Adrenal gland (tissue), 5 donors: Measurements from ENCODE around the gene PACS2.

Experiments
- POLR2A ChIP-seq, 2 donors: fragments of 450-650 bp; IDR thresholded peaks; one replicate each; pipeline ENCODE4 v1.6.1; 2017; ENCODE audit warnings: antibody characterized with exemption in 2 of 2, mild to moderate bottlenecking in 2 of 2, moderate library complexity in 1 of 2
- TF ChIP-seq, protein P1 (sequence below), 6 experiments: fragments of 450-650 bp in 4 of 6; fragments of 200-600 bp in 2 of 6; sonication (generic) in 1 of 6; IDR thresholded peaks; 1 replicate in 5 of 6; 2 replicates in 1 of 6; pipeline versions ENCODE4 v1.5.1 to v1.8.0; 2016 to 2021; ENCODE audit warnings: antibody characterized with exemption in 6 of 6, mild to moderate bottlenecking in 2 of 6, moderate library complexity in 1 of 6
- donor health status: DM: no; HTN: no; CAD: no.

DNA sequence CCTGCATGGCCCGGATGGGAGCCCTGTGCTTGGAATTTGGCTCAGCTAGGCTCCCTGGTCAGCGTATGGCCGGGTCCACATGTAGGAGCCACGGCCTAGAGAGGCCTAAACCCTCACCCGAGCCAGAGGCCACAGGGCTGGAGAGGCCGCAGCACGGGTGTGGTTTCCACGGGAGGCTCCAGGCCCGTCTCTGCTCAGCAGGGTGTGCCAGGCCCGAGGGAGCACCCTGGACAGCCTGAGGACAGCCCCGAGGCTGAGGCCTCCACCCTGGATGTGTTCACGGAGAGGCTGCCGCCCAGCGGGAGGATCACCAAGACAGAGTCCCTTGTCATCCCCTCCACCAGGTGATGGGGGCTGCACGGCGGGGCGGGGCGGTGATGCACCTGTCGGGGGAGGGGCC, 66.2 kb downstream of the PACS2 start:
- TF ChIP-seq, protein P1, sequence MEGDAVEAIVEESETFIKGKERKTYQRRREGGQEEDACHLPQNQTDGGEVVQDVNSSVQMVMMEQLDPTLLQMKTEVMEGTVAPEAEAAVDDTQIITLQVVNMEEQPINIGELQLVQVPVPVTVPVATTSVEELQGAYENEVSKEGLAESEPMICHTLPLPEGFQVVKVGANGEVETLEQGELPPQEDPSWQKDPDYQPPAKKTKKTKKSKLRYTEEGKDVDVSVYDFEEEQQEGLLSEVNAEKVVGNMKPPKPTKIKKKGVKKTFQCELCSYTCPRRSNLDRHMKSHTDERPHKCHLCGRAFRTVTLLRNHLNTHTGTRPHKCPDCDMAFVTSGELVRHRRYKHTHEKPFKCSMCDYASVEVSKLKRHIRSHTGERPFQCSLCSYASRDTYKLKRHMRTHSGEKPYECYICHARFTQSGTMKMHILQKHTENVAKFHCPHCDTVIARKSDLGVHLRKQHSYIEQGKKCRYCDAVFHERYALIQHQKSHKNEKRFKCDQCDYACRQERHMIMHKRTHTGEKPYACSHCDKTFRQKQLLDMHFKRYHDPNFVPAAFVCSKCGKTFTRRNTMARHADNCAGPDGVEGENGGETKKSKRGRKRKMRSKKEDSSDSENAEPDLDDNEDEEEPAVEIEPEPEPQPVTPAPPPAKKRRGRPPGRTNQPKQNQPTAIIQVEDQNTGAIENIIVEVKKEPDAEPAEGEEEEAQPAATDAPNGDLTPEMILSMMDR (IDR thresholded peaks at IDR 0.05), result no peak
- no peak for TF ChIP-seq POLR2A (IDR thresholded peaks at IDR 0.05)
